T-helper 22 cell (primary cell): Measurements from ENCODE around the gene ITGA2.
"Not testable (repeated sequence)": the region's sequence is repeated elsewhere in the genome, so short reads cannot be mapped to it uniquely, and the experiment has no call there.

ENCODE experiments used
- DNase-seq: peaks from one replicate; pipeline ENCODE4 v3.0.0-alpha.2; 2020; ENCODE audit warnings: low read depth

Gene ITGA2

GRCh38 chr5:52989025-52989780, at the start of gene ITGA2:
Gene ITGA2, plus strand, starts transcription at chr5:52989352. Its CDS starts 117 bp downstream, at chr5:52989469.
- no peak for DNase-seq

GRCh38 chr5:52943285-52943684, 45.9 kb upstream of the ITGA2 start:
- DNase-seq, result no peak

GRCh38 chr5:52943808-52944207, 45.3 kb upstream of the ITGA2 start:
- DNase-seq, result no peak

GRCh38 chr5:52945040-52945439, 44.1 kb upstream of the ITGA2 start:
- no peak for DNase-seq

- no peak for DNase-seq
Measured at GRCh38 chr5:52947208-52947607, 41.9 kb upstream of the ITGA2 start.

GRCh38 chr5:52947851-52948250, 41.3 kb upstream of the ITGA2 start:
- DNase-seq, result no peak

- DNase-seq, result peak; percentile 19
Measured at GRCh38 chr5:52948418-52949076, 40.6 kb upstream of the ITGA2 start.

- DNase-seq, result no peak
Measured at GRCh38 chr5:52950686-52951085, 38.5 kb upstream of the ITGA2 start.

GRCh38 chr5:52952483-52952882, 36.7 kb upstream of the ITGA2 start:
- DNase-seq, result no peak

- no peak for DNase-seq
Measured at GRCh38 chr5:52956014-52956413, 33.1 kb upstream of the ITGA2 start.

GRCh38 chr5:52956915-52957747, 32.0 kb upstream of the ITGA2 start:
- DNase-seq, result no peak

- no peak for DNase-seq
Measured at GRCh38 chr5:52961274-52961681, 27.9 kb upstream of the ITGA2 start.

GRCh38 chr5:52963636-52964035, 25.5 kb upstream of the ITGA2 start:
- no peak for DNase-seq

GRCh38 chr5:52964138-52964537, 25.0 kb upstream of the ITGA2 start:
- DNase-seq, result no peak

GRCh38 chr5:52976157-52976556, 13.0 kb upstream of the ITGA2 start:
- not testable (repeated sequence) for DNase-seq

GRCh38 chr5:52977264-52977897, 11.8 kb upstream of the ITGA2 start:
- DNase-seq, result no peak

- no peak for DNase-seq
Measured at GRCh38 chr5:52981507-52981906, 7.6 kb upstream of the ITGA2 start.

- DNase-seq, result no peak
Measured at GRCh38 chr5:52983731-52984636, 5.2 kb upstream of the ITGA2 start.

- DNase-seq, result no peak
Measured at GRCh38 chr5:52985306-52985705, 3.8 kb upstream of the ITGA2 start.

GRCh38 chr5:52987711-52988331, 1.3 kb upstream of the ITGA2 start:
- no peak for DNase-seq
